Caki2 (cell line): ENCODE data around the gene SLC38A8. TPM values are rescaled to one million over a fixed set of nuclear protein-coding genes. Genes with fewer than 3 reads are reported as not detected.

Experiments
- DNase-seq: peaks from one replicate; pipeline ENCODE4 v3.0.0-alpha.2; 2015; ENCODE audit warnings: low read depth
- in situ Hi-C: cut with HindIII; loops from 2 replicates; pipeline ENCODE4 v1.10.0; 2016; ENCODE audit warnings: low sequenced_read_pairs, low pct_unique_long_range_greater_than_20kb, mixed read lengths
- total RNA-seq: library from RNA; depleted of rRNA; stranded (reverse); fragments of >200 nt; shearing (Covaris generic); gene quantifications from 2 replicates; pipeline ENCODE4 v1.2.3, GENCODE V29; 2014; ENCODE audit warnings: low replicate concordance

Gene SLC38A8
- total RNA-seq, 1 experiment from 2014 or later: not detected

DNA sequence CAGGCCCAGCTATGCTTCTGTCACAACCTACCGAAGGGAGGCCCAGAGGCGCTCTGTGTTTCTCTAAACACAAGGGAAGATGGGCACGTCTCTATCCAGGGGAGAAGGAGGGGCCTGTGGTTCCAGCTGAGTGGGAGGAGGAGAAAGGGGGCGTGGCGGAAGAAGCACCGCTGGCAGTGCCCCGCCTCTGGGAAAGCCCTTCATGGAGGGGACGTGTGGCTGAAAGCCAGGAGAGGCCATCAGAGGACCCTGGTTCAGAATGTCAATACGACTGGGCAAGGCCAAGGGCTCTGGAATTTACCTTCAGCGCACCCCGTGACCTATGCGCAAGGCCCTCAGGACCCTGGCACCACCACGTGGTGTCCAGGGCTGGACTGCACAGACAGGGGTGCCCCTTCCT, 12.3 kb upstream of the SLC38A8 start:
- in situ Hi-C loops: no loop called here
- DNase-seq: no peak

GRCh38 chr16:84054271-84054670, 11.7 kb upstream of the SLC38A8 start:
- no peak for DNase-seq
- in situ Hi-C loops: no loop called here

GRCh38 chr16:84053237-84053636, 10.6 kb upstream of the SLC38A8 start:
- DNase-seq: no peak
- in situ Hi-C loops: no loop called here

DNA sequence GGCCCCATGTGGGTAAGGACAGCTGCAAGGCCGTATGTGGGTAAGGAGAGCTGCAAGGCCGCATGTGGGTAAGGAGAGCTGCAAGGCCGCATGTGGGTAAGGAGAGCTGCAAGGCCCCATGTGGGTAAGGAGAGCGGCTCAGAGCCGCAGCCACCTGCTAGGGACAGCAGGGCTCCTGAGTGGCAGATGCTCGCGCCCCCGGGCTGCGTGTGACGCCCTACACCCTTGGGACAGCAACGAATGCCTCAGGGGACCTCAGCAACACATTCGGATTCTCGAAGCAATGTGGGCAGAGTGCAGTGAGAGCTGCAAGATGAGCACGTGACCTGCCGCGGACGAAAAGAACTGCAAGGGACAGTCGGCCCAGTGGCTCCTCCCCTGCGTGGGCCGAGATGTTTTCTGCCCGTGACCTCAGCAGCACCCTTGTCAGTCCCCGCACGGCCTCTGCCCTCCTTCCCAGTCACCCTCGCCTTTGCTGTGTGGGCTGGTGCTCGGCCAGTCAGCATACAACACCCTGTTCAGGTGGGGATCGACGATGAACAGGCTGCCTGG, 9.6 kb upstream of the SLC38A8 start:
- DNase-seq: no peak

GRCh38 chr16:84050316-84050715, 7.7 kb upstream of the SLC38A8 start:
- in situ Hi-C loops: no loop called here
- no peak for DNase-seq

More for the DNA sequence above, 9.6 kb upstream of the SLC38A8 start:
- in situ Hi-C loops: no loop called here

GRCh38 chr16:84049403-84050060, 6.9 kb upstream of the SLC38A8 start:
- in situ Hi-C loops: no loop called here

DNA sequence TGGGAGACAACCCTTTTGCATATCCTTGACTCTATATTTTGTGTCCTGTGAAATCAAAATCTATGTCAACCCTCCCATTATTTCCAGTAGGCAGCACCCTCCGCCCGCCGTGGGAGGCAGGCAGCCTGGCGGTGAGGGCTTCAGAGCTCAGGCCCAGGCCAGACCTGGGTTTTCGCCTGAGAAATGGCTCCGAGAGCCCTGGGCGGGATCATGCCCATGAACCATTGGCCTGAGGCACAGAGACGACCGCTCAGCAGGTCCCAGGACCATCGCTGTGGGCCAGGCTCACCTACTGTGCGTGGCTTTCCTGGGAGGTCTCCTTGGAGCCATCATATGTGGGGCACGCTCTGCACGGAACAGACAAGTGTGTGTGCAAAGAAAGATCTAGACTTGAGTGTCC, 6.3 kb upstream of the SLC38A8 start:
- DNase-seq: no peak
- in situ Hi-C loops: no loop called here

More at GRCh38 chr16:84049403-84050060, 6.9 kb upstream of the SLC38A8 start:
- no peak for DNase-seq

- DNase-seq: no peak
- in situ Hi-C loops: no loop called here
Observed at GRCh38 chr16:84048270-84048669, 5.7 kb upstream of the SLC38A8 start.

GRCh38 chr16:84047626-84048025, 5.0 kb upstream of the SLC38A8 start:
- no peak for DNase-seq
- in situ Hi-C loops: no loop called here

GRCh38 chr16:84047206-84047605, 4.6 kb upstream of the SLC38A8 start:
- DNase-seq: no peak
- in situ Hi-C loops: no loop called here

- in situ Hi-C loops: no loop called here
- no peak for DNase-seq
Observed at GRCh38 chr16:84045818-84046470, 3.3 kb upstream of the SLC38A8 start.

- no peak for DNase-seq
- in situ Hi-C loops: no loop called here
Observed at GRCh38 chr16:84045001-84045817, 2.6 kb upstream of the SLC38A8 start.

DNA sequence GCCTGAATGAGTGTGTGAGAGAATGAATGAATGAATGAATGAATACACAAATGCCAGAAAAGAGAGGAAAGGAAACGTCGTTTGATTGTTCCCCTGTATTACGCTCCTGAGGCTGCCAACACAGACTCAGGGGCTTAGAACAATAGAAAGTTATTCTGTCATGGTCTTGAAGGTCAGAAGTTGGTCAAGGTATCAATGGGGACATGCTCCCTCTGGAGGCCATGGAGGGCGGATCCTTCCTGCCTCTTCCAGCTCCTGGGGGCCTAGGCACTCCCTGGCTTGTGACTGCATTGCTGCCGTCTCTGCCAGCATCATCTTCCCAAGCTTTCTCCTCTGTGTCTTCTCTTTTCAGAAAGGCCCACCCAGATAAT, 1.5 kb upstream of the SLC38A8 start:
- DNase-seq: no peak
- in situ Hi-C loops: no loop called here

DNA sequence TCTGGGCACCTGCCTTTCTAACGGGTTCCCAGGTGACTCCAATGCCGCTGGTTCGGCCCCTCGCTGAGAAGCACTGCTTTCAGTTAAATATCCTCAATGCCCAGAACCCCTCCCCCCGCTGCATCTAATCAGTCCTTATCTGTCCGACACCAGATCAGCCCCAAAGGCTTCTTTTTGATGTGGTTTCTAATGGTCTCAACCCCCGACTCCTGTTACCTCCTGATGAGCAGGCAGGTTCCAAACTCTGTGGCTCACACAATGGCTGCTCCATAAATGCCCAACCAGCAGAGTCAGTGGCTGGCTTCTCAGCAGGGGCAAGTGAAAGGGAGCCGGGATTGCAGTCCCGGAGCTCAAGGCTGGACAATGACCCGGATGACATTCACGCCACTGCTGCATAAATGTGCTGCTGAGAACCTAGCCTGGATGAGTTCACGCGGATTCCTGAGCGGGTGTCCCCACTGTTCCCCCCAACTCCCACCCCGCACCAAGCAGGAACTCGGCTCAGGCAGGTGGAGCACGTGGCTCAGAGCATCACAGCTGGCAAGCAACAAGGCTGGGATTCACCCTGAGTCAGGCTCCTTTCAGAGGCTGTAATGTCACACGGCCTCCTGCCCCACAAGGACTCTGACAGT, 1.0 kb upstream of the SLC38A8 start:
- in situ Hi-C loops: no loop called here
- DNase-seq: no peak

GRCh38 chr16:84042879-84043485, 387 bp upstream of the SLC38A8 start:
- in situ Hi-C loops: no loop called here

GRCh38 chr16:84041881-84042280, 714 bp downstream of the SLC38A8 start:
- in situ Hi-C loops: no loop called here
- no peak for DNase-seq

More at GRCh38 chr16:84042879-84043485, 387 bp upstream of the SLC38A8 start:
- no peak for DNase-seq

GRCh38 chr16:84040823-84041820, 1.5 kb downstream of the SLC38A8 start:
- in situ Hi-C loops: no loop called here

More at GRCh38 chr16:84040823-84041820, 1.5 kb downstream of the SLC38A8 start:
- DNase-seq: no peak
